Uterus (tissue), 4 donors: ENCODE measurements around the gene DUSP8. TPM values are rescaled to one million over a fixed set of nuclear protein-coding genes. Genes with fewer than 3 reads are reported as not detected.
A peak's percentile ranks its signal among the peaks of the same experiment; 100 is the strongest.

Source experiments
- DNase-seq, 2 donors: peaks; one replicate each; pipeline ENCODE4 v3.0.0-alpha.2; 2019 to 2020
- H3K27ac ChIP-seq, 2 donors: fragments of 200-600 bp; sonication (generic); 1 replicate in 1 of 2; 2 replicates in 1 of 2; pipeline ENCODE4 v1.5.1; 2016 to 2018
- H3K27me3 ChIP-seq, 2 donors: fragments of 200-600 bp; sonication (generic); one replicate each; pipeline ENCODE4 v1.5.1; 2018 to 2019; ENCODE audit warnings: control low read depth in 1 of 2
- H3K36me3 ChIP-seq, 2 donors: fragments of 200-600 bp; sonication (generic); one replicate each; pipeline ENCODE4 v1.5.1; 2019; ENCODE audit warnings: control low read depth in 1 of 2
- H3K4me1 ChIP-seq, 2 donors: fragments of 200-600 bp; sonication (generic); one replicate each; pipeline ENCODE4 v1.5.1; 2018 to 2019; ENCODE audit warnings: control low read depth in 1 of 2
- H3K4me3 ChIP-seq, 2 donors: fragments of 200-600 bp; sonication (generic); 1 replicate in 1 of 2; 2 replicates in 1 of 2; pipeline ENCODE4 v1.5.1; 2018 to 2019; ENCODE audit warnings: mild to moderate bottlenecking in 1 of 2
- H3K9me3 ChIP-seq, 2 donors: fragments of 200-600 bp; sonication (generic); one replicate each; pipeline ENCODE4 v1.5.1; 2019; ENCODE audit warnings: control low read depth in 1 of 2
- POLR2A ChIP-seq, 2 donors: fragments of 450-650 bp; IDR thresholded peaks; one replicate each; pipeline ENCODE4 v1.6.1; 2016; ENCODE audit warnings: antibody characterized with exemption in 2 of 2, mild to moderate bottlenecking in 1 of 2, moderate library complexity in 1 of 2
- intact Hi-C: fragments of 100-400 bp; cut with DNase I; formaldehyde crosslinking; loops from one replicate; pipeline ENCODE4 v1.15.1; 2023; ENCODE audit warnings: low total_unique reads
- total RNA-seq, 4 donors: library from RNA; depleted of rRNA in 3 of 4; stranded (reverse); fragments of >200 nt in 3 of 4; gene quantifications; one replicate each; pipeline versions ENCODE4 v1.1.0 to v1.2.4, GENCODE V29; 2014 to 2023
- TF ChIP-seq, protein P1 (sequence below), 4 experiments: fragments of 200-600 bp in 2 of 4; fragments of 450-650 bp in 2 of 4; sonication (generic) in 2 of 4; IDR thresholded peaks; one replicate each; pipeline ENCODE4 v1.5.1; 2016 to 2019; ENCODE audit warnings: antibody characterized with exemption in 4 of 4, mild to moderate bottlenecking in 2 of 4, moderate library complexity in 1 of 4
- donor health status: DM: yes; HTN: yes; CAD: no.

DUSP8 gene
- total RNA-seq, 4 donors from 2014 or later: under 0.01 to 21.7 (median 3.1) TPM

DNA sequence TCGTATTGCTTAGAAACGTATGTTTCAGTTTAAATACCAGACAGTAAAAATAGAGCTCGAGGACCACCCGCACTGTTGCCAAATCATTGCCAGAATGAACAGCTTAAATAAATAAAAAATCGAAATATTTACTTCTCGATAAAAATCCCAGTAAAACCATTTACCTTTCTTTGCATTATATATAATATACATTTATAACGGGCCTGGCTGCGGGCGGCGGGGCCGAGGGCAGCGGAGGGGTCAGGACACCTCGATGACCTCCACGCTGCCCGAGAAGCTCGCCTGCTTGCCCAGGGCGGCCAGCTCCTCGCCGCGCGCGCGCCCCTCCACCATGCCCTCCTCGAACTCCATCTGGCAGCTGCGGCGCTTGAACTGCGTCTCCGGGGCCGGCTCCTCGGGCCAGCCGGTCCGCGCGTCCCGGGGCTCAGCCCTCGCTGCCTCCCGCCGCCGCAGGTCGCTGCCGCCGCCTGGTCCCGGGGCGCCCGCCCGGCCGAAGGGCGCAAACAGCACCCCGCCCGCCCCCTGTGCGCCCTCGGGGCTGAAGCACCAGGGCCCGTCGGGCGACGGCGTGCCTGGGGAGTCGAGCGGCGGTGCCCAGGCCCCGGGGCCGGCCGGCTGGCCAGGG is 15.7 kb downstream of the DUSP8 start:
- no peak for TF ChIP-seq POLR2A (IDR thresholded peaks at IDR 0.05)
- TF ChIP-seq, protein P1, sequence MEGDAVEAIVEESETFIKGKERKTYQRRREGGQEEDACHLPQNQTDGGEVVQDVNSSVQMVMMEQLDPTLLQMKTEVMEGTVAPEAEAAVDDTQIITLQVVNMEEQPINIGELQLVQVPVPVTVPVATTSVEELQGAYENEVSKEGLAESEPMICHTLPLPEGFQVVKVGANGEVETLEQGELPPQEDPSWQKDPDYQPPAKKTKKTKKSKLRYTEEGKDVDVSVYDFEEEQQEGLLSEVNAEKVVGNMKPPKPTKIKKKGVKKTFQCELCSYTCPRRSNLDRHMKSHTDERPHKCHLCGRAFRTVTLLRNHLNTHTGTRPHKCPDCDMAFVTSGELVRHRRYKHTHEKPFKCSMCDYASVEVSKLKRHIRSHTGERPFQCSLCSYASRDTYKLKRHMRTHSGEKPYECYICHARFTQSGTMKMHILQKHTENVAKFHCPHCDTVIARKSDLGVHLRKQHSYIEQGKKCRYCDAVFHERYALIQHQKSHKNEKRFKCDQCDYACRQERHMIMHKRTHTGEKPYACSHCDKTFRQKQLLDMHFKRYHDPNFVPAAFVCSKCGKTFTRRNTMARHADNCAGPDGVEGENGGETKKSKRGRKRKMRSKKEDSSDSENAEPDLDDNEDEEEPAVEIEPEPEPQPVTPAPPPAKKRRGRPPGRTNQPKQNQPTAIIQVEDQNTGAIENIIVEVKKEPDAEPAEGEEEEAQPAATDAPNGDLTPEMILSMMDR (IDR thresholded peaks at IDR 0.05): no peak
- intact Hi-C loops: no loop called here
- Histone ChIP-seq H3K27me3 (no peaks in the 10 kb centered on the region), H3K4me3 (no peak overlapping the region), H3K36me3 (no peaks in the 10 kb centered on the region), H3K9me3 (no peaks in the 10 kb centered on the region), H3K27ac (no peak overlapping the region), H3K4me1 (peaks cover 0 to 6% of the 10 kb centered on the region in 2 donors)
- no peak for DNase-seq

DNA sequence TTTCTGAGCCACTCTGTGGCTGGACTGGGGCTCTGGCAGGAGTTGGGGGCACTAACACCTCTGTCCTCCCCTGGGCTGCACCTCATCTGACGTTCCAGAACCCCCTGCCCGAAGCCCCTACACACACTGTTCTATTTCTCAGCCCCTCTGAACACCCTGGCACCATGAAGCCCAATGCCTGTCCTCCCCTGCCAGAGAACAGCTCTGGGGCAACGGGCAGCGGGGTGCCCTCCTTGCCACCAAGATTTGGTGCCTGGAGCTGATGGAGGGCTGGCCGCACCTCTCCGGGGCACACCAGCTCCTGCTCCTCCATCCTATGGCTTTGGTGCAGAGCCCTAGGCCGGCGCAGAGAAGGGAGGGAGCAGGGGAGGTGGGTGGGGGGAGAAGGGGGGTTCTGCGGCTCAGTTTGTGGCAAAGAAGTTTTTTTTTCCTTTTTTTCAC is 16.3 kb downstream of the DUSP8 start:
- TF ChIP-seq, protein P1 (IDR thresholded peaks at IDR 0.05): no peak
- TF ChIP-seq POLR2A (IDR thresholded peaks at IDR 0.05): no peak
- no peaks in the 10 kb centered on the region for H3K9me3 ChIP-seq
- H3K36me3 ChIP-seq: no peaks in the 10 kb centered on the region
- no peak overlapping the region for H3K27ac ChIP-seq
- DNase-seq: no peak
- peaks cover 0 to 6% of the 10 kb centered on the region in 2 donors for H3K4me1 ChIP-seq
- no peaks in the 10 kb centered on the region for H3K27me3 ChIP-seq
- no peak overlapping the region for H3K4me3 ChIP-seq
- intact Hi-C loops: no loop called here

DNA sequence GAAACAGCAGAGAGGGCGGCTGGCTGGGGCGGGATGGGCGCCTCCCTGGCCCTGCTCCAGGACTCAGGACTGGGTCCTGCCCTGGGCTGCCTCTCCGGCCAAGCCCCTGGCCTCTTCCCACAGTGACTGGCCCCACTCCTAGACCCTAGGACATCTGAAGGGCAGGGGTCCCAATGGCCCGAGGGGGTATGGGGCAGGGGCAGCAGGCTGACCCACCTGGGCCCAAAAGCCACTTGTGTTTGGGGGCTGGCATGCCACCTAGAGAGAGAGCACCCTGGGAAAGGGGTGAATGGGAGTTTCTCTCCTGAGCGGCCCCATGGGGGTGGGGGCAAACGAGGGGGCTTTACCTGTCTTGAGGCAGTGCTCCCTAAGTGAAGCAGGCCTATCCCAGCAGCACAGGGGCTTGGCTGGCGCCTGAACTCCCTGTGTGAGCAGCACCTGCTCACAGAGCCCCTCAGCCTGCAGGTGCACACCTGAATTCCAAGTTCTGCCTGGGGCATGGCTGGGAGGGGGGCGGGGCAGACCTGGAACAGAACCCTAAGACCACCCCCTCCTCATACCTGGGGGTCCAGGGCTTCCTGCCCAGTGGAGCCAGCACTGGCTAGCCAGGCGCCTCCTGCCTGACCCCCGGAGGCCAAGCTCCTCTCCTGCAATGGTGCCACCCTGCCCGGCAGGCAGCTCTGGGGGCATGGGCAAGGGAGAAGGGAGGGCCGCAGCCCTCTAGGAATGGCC is 16.9 kb downstream of the DUSP8 start:
- Histone ChIP-seq H3K27me3 (no peaks in the 10 kb centered on the region), H3K27ac (no peak overlapping the region), H3K4me3 (no peak overlapping the region), H3K9me3 (no peaks in the 10 kb centered on the region), H3K4me1 (peaks cover 0 to 6% of the 10 kb centered on the region in 2 donors), H3K36me3 (no peaks in the 10 kb centered on the region)
- intact Hi-C loops: no loop called here
- no peak for DNase-seq
- TF ChIP-seq, protein P1 (IDR thresholded peaks at IDR 0.05): no peak

DNA sequence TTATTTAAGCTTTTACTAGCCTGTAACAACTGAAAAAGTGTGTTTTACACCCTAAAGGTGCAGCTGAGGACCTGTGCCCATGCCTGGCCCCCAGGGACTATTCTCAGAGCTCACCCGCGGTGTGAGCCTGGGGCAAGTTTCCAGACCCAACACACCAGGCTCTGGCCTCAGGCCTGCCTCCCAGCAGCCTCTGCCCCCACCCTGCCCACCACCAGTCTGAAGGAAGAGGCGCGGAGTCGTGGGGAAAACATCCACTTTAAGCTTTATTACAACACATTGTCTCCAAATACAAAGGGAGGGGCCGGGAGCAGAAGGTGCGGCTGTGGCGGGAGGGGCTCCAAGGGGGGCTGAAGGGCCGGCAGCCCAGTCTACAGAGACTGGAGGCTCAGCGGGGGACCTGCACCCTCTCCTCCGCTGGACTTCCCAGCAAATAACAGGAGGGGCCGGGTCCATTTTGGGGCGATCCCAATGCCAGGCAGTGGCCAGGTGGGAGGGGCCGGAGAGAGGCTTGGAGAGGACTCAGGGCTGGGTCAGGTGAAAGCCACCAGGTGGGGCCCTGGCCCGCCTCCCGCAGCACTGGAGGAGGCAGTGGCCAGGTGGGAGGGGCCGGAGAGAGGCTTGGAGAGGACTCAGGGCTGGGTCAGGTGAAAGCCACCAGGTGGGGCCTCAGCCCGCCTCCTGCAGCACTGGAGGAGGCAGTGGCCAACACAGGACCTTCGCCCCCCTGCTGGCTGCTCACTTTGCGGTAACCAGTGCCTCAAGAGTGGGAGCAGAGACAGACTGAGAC is 18.1 kb downstream of the DUSP8 start:
- TF ChIP-seq POLR2A (IDR thresholded peaks at IDR 0.05): no peak
- TF ChIP-seq, protein P1 (IDR thresholded peaks at IDR 0.05): peak in 1 of 4 experiments; percentile 3
- Histone ChIP-seq H3K27me3 (no peaks in the 10 kb centered on the region), H3K36me3 (no peaks in the 10 kb centered on the region), H3K9me3 (no peaks in the 10 kb centered on the region), H3K27ac (no peak overlapping the region), H3K4me1 (no peaks in the 10 kb centered on the region), H3K4me3 (no peak overlapping the region)
- no peak for DNase-seq
- intact Hi-C loops: no loop called here
